ENCODE measurements around the gene CGB2. TPM values are rescaled to one million over a fixed set of nuclear protein-coding genes. Genes with fewer than 3 reads are reported as not detected.

CGB2 gene
- total RNA-seq, 8 experiments from 2014 or later = not detected

GRCh38 chr19:48993175-48994034, 38.3 kb upstream of the CGB2 start, which contains the start of the genes GYS1 and RUVBL2:
Gene GYS1, minus strand, starts transcription at chr19:48993309. Its CDS starts 197 bp downstream, at chr19:48993112.
Gene RUVBL2, plus strand, starts transcription at chr19:48993887. Its CDS starts 25 bp downstream, at chr19:48993912.
- 0 to 3% (median 2%) methylated on average over 2 to 19 of the region's 56 CpGs; no CpG with 5 or more reads in 3 of the 10 experiments for WGBS, 10 experiments
- H3K4me1 ChIP-seq (replicated peaks in 1 of 2) = peaks cover 14 to 15% of the 10 kb centered on the region in 2 donors
- in situ Hi-C loops (cut with MboI; ENCODE audit: low pct_unique_long_range_greater_than_20kb in 2 of 9, low sequenced_read_pairs in 9 of 9, unreplicated experiment in 9 of 9) = no loop called here
- peak within 1 kb of the TSS; percentile 81 to 84 for H3K27ac ChIP-seq
- peak; percentile 81 to 94 (median 93) for ATAC-seq (replicated peaks in 6 of 8)
- peak within 1 kb of the TSS; percentile 49 to 66 (median 53) for H3K4me3 ChIP-seq

DNA sequence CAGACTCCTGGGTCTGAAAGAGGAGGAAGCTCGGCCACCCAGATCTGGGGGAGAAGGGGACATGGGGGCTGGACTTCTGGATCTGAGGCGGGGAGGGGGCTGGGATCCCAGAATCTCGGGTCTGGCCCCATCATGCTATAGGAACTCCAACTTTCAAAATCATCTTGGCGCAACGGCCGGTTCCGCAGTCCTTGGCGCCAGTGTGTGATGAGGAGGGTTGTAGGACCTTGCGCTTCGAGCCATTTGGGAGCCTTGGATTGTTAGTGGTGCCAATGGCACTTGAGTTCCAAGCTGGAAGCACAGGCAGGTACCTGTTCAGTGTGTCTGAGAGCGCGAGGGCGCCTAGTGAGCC, 37.7 kb upstream of the CGB2 start:
- Histone ChIP-seq H3K27ac (peak overlapping the region; percentile 81 to 84), H3K4me1 (replicated peaks in 1 of 2) (peaks cover 14 to 15% of the 10 kb centered on the region in 2 donors), H3K4me3 (peak overlapping the region; percentile 49 to 66 (median 53))
- 0 to 5% (median 0%) methylated on average over 1 to 5 of the region's 13 CpGs; no CpG with 5 or more reads in 3 of the 10 experiments for WGBS, 10 experiments
- in situ Hi-C loops (cut with MboI; ENCODE audit: low pct_unique_long_range_greater_than_20kb in 2 of 9, low sequenced_read_pairs in 9 of 9, unreplicated experiment in 9 of 9) = no loop called here
- ATAC-seq (replicated peaks in 6 of 8) = no peak

DNA sequence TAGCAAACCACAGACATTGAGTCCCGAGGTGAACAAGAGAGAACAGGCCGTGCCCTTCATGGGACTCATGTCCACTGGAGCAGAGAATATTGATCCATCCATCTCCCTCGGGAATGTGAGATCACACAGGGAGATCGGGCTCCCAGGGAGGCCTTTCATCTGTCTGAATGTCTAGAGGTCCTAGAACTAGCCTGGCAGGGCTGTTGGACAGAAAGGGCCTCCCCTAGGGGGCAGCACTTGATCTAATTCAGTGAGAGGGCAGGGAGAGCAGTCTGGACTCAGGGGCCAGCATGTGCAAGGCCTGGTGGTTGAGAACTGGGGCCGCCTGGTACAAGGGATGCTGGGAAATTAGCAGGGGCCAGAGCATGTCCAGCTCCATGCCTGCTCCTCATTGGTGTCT, 33.7 kb upstream of the CGB2 start:
- 20 to 100% (median 60%) methylated on average over 1 to 5 of the region's 5 CpGs; no CpG with 5 or more reads in 5 of the 10 experiments for WGBS, 10 experiments
- in situ Hi-C loops (cut with MboI; ENCODE audit: low pct_unique_long_range_greater_than_20kb in 2 of 9, low sequenced_read_pairs in 9 of 9, unreplicated experiment in 9 of 9) = no loop called here
- ATAC-seq (replicated peaks in 6 of 8) = no peak

DNA sequence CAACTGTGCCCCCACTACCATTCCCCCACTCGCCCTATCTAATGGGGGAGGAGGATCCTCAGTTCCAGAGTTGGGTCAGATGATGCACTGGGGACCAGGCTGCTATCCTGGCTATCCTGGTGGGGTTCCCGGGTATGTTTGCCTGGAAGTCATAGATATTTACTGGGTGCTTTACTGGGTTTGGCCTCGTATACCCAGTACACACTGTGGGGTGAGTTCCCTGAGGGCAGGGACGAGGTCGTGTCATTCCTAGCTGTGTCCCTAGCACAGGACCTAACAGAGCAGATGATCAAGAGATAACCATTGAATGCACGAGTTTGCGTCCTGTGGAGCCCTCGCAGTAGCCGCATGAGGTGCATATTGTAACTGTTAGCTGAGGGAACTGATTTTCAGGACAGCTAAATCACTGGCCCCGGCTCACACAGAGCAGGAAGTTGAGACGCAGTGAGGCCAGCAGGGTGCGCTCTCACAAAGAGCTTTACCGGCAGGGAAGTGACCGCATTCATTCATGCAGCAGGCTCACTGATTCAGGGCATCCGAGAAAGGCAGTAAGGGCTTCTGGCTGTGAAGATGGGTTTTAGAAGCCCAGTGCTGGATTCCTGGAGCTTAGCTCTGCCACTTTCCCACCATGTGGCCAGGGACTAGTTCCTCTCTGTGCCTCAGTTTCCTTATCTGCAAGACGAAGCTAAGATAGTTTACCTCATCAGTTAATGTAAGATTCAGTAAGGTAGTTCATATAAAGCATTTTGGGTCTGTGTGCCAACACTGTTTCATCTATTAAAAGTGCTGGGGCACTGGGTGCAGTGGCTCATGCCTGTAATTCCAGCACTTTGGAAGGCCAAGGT, 32.0 kb upstream of the CGB2 start:
- WGBS, 10 experiments = 0 to 70% (median 56%) methylated on average over 1 to 10 of the region's 16 CpGs; no CpG with 5 or more reads in 1 of the 10 experiments
- Histone ChIP-seq H3K4me3 (no peak overlapping the region), H3K4me1 (replicated peaks in 1 of 2) (peaks cover 1 to 3% of the 10 kb centered on the region in 2 donors), H3K27ac (no peak overlapping the region)
- peak; percentile 39 to 96 (median 76) for ATAC-seq (replicated peaks in 6 of 8)
- in situ Hi-C loops (cut with MboI; ENCODE audit: low pct_unique_long_range_greater_than_20kb in 2 of 9, low sequenced_read_pairs in 9 of 9, unreplicated experiment in 9 of 9) = no loop called here

More for the DNA sequence above, 33.7 kb upstream of the CGB2 start:
- no peak overlapping the region for H3K4me3 ChIP-seq
- peaks cover 6 to 7% of the 10 kb centered on the region in 2 donors for H3K4me1 ChIP-seq (replicated peaks in 1 of 2)
- no peak overlapping the region for H3K27ac ChIP-seq

DNA sequence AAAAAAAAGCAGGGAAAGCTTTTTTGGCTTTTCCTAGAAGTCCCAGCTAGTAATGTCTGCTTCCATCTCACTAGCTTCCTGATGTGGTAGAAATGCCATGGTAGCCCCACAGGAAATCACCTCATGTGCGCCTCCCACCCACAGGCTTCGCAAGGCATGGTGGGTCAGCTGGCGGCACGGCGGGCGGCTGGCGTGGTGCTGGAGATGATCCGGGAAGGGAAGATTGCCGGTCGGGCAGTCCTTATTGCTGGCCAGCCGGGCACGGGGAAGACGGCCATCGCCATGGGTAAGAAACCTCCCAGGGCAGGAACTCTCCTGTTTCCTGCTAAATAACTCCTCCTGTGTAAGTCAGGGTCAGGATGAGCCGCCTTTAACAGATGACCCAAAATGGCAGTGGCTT, 27.6 kb upstream of the CGB2 start:
- 80 to 100% (median 100%) methylated on average over 1 of the region's 15 CpGs; no CpG with 5 or more reads in 7 of the 10 experiments for WGBS, 10 experiments
- no peaks in the 10 kb centered on the region for H3K4me1 ChIP-seq (replicated peaks in 1 of 2)
- H3K4me3 ChIP-seq = no peak overlapping the region
- no peak overlapping the region for H3K27ac ChIP-seq
- ATAC-seq (replicated peaks in 6 of 8) = no peak
- in situ Hi-C loops (cut with MboI; ENCODE audit: low pct_unique_long_range_greater_than_20kb in 2 of 9, low sequenced_read_pairs in 9 of 9, unreplicated experiment in 9 of 9) = no loop called here

DNA sequence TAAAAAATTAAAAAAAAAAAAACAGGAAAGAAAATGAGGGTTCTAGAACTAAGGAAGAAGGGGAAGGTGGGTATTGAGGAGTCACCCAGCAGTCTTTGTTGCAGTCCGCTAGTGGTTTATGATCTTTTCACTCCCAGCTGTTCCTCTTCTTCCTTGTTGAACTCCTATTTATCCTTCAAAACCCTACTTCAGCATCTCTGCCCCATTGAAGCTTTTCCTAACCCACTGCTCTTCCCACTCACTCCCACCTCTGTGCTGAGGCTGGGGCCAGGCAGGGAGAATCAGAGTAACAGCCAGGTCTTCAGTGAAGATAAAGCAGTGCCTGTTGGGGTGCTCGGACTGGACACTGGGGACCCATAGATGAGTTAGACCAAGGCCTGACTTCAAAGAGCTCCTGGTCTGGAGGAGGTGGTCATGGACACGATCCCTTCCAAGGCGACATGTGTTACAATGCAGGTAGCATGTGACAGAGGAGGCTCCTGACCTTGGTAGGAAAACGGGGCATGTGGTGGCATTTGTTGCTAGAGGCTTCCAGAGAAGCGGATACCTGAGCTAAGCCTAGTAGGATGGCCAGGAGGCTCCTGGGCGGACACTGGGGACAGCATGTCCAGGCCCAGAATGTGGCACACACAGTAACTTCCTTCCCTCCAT, 26.6 kb upstream of the CGB2 start:
- no peak for ATAC-seq (replicated peaks in 6 of 8)
- no peak overlapping the region for H3K27ac ChIP-seq
- in situ Hi-C loops (cut with MboI; ENCODE audit: low pct_unique_long_range_greater_than_20kb in 2 of 9, low sequenced_read_pairs in 9 of 9, unreplicated experiment in 9 of 9) = no loop called here
- H3K4me3 ChIP-seq = no peak overlapping the region
- no peaks in the 10 kb centered on the region for H3K4me1 ChIP-seq (replicated peaks in 1 of 2)
- WGBS, 10 experiments = 93 to 100% (median 95%) methylated on average over 1 to 6 of the region's 7 CpGs; no CpG with 5 or more reads in 3 of the 10 experiments

- in situ Hi-C loops (cut with MboI; ENCODE audit: low pct_unique_long_range_greater_than_20kb in 2 of 9, low sequenced_read_pairs in 9 of 9, unreplicated experiment in 9 of 9) = no loop called here
- Histone ChIP-seq H3K27ac (no peak overlapping the region), H3K4me3 (no peak overlapping the region), H3K4me1 (replicated peaks in 1 of 2) (no peaks in the 10 kb centered on the region)
- 89 to 100% (median 90%) methylated on average over 2 to 4 of the region's 22 CpGs; no CpG with 5 or more reads in 7 of the 10 experiments for WGBS, 10 experiments
- ATAC-seq (replicated peaks in 6 of 8) = no peak
Measured at GRCh38 chr19:49006905-49007304, 24.8 kb upstream of the CGB2 start.

DNA sequence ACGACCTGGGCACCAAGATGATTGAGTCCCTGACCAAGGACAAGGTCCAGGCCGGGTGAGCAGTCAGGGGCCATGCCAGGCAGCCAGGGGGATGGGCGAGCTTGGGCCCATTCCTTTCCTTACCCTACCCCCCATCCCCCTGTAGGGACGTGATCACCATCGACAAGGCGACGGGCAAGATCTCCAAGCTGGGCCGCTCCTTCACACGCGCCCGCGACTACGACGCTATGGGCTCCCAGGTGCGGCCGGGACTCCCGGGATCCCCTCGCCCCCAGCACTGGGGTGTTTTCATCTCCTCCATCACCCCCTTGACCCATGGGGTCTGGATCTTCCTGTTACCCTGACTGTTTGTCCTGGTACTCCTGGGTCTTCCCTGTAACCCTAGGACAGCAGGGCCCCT, 21.9 kb upstream of the CGB2 start:
- in situ Hi-C loops (cut with MboI; ENCODE audit: low pct_unique_long_range_greater_than_20kb in 2 of 9, low sequenced_read_pairs in 9 of 9, unreplicated experiment in 9 of 9) = no loop called here
- H3K27ac ChIP-seq = no peak overlapping the region
- no peak overlapping the region for H3K4me3 ChIP-seq
- H3K4me1 ChIP-seq (replicated peaks in 1 of 2) = no peaks in the 10 kb centered on the region
- 80 to 97% (median 93%) methylated on average over 1 to 11 of the region's 18 CpGs; no CpG with 5 or more reads in 7 of the 10 experiments for WGBS, 10 experiments
- ATAC-seq (replicated peaks in 6 of 8) = no peak

DNA sequence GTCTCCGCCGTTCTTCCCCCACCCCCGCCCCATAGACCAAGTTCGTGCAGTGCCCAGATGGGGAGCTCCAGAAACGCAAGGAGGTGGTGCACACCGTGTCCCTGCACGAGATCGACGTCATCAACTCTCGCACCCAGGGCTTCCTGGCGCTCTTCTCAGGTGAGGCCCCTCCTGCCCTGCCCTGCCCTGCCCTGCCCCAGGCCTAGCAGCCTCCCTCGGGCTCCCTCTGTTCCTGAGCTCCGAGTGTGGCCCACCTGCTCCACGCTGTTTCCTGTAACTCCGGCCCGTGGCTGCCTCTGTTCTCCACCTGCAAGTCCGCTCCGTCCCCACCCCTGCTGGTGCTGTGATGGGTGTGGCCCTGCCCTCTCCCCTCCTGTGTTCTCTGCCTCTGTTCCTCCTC, 21.2 kb upstream of the CGB2 start:
- in situ Hi-C loops (cut with MboI; ENCODE audit: low pct_unique_long_range_greater_than_20kb in 2 of 9, low sequenced_read_pairs in 9 of 9, unreplicated experiment in 9 of 9) = no loop called here
- no peak for ATAC-seq (replicated peaks in 6 of 8)
- WGBS, 10 experiments = 100% methylated on average over 1 of the region's 18 CpGs; no CpG with 5 or more reads in 9 of the 10 experiments
- H3K4me1 ChIP-seq (replicated peaks in 1 of 2) = no peaks in the 10 kb centered on the region
- H3K4me3 ChIP-seq = no peak overlapping the region
- H3K27ac ChIP-seq = no peak overlapping the region

DNA sequence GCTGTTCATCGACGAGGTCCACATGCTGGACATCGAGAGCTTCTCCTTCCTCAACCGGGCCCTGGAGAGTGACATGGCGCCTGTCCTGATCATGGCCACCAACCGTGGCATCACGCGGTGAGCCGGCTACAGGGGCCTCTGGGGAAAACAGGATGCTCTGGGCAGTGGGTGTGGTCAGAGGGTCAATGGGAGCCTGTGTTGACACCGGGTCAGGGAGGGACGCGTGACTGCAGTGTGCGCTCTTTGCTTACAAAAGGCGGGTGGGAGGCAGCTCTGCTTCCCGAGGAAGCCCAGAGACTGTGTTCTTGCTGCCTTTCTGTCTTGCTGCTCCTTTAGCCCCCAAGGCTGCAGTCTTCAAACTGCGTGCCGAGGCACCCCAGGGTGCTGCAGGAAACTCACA, 20.5 kb upstream of the CGB2 start:
- no peak overlapping the region for H3K27ac ChIP-seq
- no peak overlapping the region for H3K4me3 ChIP-seq
- 50 to 100% (median 88%) methylated on average over 2 to 7 of the region's 17 CpGs; no CpG with 5 or more reads in 4 of the 10 experiments for WGBS, 10 experiments
- in situ Hi-C loops (cut with MboI; ENCODE audit: low pct_unique_long_range_greater_than_20kb in 2 of 9, low sequenced_read_pairs in 9 of 9, unreplicated experiment in 9 of 9) = no loop called here
- no peaks in the 10 kb centered on the region for H3K4me1 ChIP-seq (replicated peaks in 1 of 2)
- ATAC-seq (replicated peaks in 6 of 8) = no peak

DNA sequence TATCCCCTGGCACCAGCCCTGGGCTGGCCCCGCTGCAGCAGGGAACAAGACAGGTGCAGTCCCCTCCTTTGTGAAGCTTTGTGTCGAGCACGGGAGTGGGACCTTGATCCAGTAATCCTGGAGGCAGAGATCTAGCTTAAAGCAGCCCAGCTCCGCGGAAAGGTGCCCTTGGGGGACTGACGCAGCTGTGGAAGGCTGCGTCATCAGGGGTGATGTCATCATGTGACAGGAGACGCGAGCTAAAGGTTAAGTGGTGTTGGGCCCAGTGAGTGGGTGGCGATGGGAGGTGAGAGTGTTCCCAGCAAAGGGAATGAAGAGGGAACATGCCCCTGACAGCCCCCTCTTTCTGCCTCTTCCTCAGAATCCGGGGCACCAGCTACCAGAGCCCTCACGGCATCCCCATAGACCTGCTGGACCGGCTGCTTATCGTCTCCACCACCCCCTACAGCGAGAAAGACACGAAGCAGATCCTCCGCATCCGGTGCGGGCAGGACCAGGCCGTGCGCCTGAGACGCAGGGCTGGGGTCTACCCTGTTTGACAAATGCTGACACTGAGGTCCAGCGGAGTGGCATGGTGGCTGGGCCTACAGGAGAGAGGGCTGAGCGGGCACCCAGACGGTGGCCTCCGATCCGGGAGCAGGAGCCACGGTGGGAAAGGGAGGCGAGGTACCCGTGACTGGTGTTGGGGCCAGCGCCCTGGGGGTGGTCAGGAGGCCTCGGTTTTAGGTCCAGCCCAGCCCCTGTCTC, 17.4 kb upstream of the CGB2 start:
- Histone ChIP-seq H3K4me3 (no peak overlapping the region), H3K27ac (peak overlapping the region; percentile 54 to 70), H3K4me1 (replicated peaks in 1 of 2) (peaks cover 3 to 14% of the 10 kb centered on the region in 2 donors)
- 80 to 100% (median 92%) methylated on average over 1 to 11 of the region's 32 CpGs; no CpG with 5 or more reads in 4 of the 10 experiments for WGBS, 10 experiments
- in situ Hi-C loops (cut with MboI; ENCODE audit: low pct_unique_long_range_greater_than_20kb in 2 of 9, low sequenced_read_pairs in 9 of 9, unreplicated experiment in 9 of 9) = no loop called here
- peak in 5 of 8 experiments; percentile 13 to 68 (median 62) for ATAC-seq (replicated peaks in 6 of 8)

DNA sequence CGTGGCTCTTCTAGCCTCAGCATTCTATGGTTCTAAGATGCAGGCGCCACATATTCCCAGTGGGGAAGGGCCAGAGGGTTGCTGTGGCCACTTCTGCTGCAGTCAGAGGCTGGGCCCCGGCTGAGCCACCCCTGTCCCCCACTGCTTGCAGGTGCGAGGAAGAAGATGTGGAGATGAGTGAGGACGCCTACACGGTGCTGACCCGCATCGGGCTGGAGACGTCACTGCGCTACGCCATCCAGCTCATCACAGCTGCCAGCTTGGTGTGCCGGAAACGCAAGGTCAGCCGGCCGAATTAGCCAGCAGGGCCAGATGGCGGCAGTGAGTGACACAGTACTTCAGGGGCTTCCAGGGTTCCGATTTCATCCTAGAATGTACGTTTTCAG, 16.8 kb upstream of the CGB2 start:
- no peak for ATAC-seq (replicated peaks in 6 of 8)
- no peak overlapping the region for H3K4me3 ChIP-seq
- 60 to 100% (median 91%) methylated on average over 1 to 8 of the region's 18 CpGs; no CpG with 5 or more reads in 2 of the 10 experiments for WGBS, 10 experiments
- in situ Hi-C loops (cut with MboI; ENCODE audit: low pct_unique_long_range_greater_than_20kb in 2 of 9, low sequenced_read_pairs in 9 of 9, unreplicated experiment in 9 of 9) = no loop called here
- H3K27ac ChIP-seq = peak overlapping the region in 1 of 2 donors; percentile 54
- H3K4me1 ChIP-seq (replicated peaks in 1 of 2) = peaks cover 3 to 14% of the 10 kb centered on the region in 2 donors

All from motor neuron (in vitro differentiated cells).